DND-41 (cell line): ENCODE data around the gene IL1RN.
"Not testable (repeated sequence)": the region's sequence is repeated elsewhere in the genome, so short reads cannot be mapped to it uniquely, and the experiment has no call there.

Experiments used
- ATAC-seq: fragments of 200-7000 bp; cut with Tn5 transposase; 3 replicates; pipeline ENCODE4 v1.9.1; 2021; ENCODE audit warnings: low read depth; ENCODE audit not compliant: insufficient read depth
- DNase-seq: peaks from one replicate; pipeline ENCODE4 v3.0.0-alpha.2; 2020
- H2AFZ ChIP-seq: 2 replicates; pipeline ENCODE4 v1.6.0; 2012; ENCODE audit warnings: low read depth, low read length
- H3K27ac ChIP-seq: 2 replicates; pipeline ENCODE4 v1.5.1; 2012; ENCODE audit warnings: low read length, inconsistent platforms
- H3K27me3 ChIP-seq: fragments of 200-600 bp; sonication (generic); 2 replicates; pipeline ENCODE4 v1.6.0; 2012; ENCODE audit warnings: low read length, mild to moderate bottlenecking, inconsistent platforms; ENCODE audit not compliant: insufficient read depth, poor library complexity
- H3K36me3 ChIP-seq: 2 replicates; pipeline ENCODE4 v1.5.1; 2012; ENCODE audit warnings: low read length, inconsistent platforms; ENCODE audit not compliant: insufficient read depth
- H3K4me1 ChIP-seq: 2 replicates; pipeline ENCODE4 v1.5.1; 2012; ENCODE audit warnings: mild to moderate bottlenecking, low read length; ENCODE audit not compliant: insufficient read depth
- H3K4me2 ChIP-seq: 2 replicates; pipeline ENCODE4 v1.6.0; 2012; ENCODE audit warnings: mild to moderate bottlenecking, moderate library complexity, low read length, inconsistent platforms; ENCODE audit not compliant: insufficient read depth
- H3K4me3 ChIP-seq, 2 experiments: fragments of 200-600 bp in 1 of 2; shearing (Covaris generic) in 1 of 2; 2 replicates each; pipeline ENCODE4 v1.5.1; 2012 to 2016; ENCODE audit warnings: inconsistent platforms in 2 of 2, low read length in 2 of 2, mild to moderate bottlenecking in 2 of 2, low read depth in 1 of 2, moderate library complexity in 1 of 2
- H3K79me2 ChIP-seq: 2 replicates; pipeline ENCODE4 v1.6.0; 2012; ENCODE audit warnings: low read length, inconsistent platforms; ENCODE audit not compliant: insufficient read depth
- H3K9ac ChIP-seq: 2 replicates; pipeline ENCODE4 v1.6.0; 2012; ENCODE audit warnings: low read depth, mild to moderate bottlenecking, inconsistent platforms, low read length, moderate library complexity
- H3K9me3 ChIP-seq: 2 replicates; pipeline ENCODE4 v1.5.1; 2012; ENCODE audit warnings: low read length, moderate library complexity, mild to moderate bottlenecking, inconsistent platforms; ENCODE audit not compliant: insufficient read depth, severe bottlenecking
- H4K20me1 ChIP-seq: 2 replicates; pipeline ENCODE4 v1.6.0; 2012; ENCODE audit warnings: low read length; ENCODE audit not compliant: insufficient read depth
- CTCF ChIP-seq: IDR thresholded peaks from 2 replicates; pipeline ENCODE4 v1.5.1; 2012; ENCODE audit warnings: borderline replicate concordance, low read length, moderate library complexity, mild to moderate bottlenecking; ENCODE audit not compliant: poor library complexity, severe bottlenecking; ENCODE audit errors: extremely low read depth
- EZH2 ChIP-seq: IDR thresholded peaks from 3 replicates; pipeline ENCODE4 v1.6.1; 2012; ENCODE audit warnings: borderline replicate concordance, low read depth, mild to moderate bottlenecking, moderate library complexity, low read length, inconsistent platforms; ENCODE audit not compliant: severe bottlenecking

The IL1RN gene

GRCh38 chr2:113092864-113093612 lies 34.4 kb upstream of the IL1RN start:
- Histone ChIP-seq H4K20me1 (no peaks in the 10 kb centered on the region), H3K9me3 (no peaks in the 10 kb centered on the region), H3K4me2 (no peak overlapping the region), H2AFZ (no peak overlapping the region), H3K36me3 (no peaks in the 10 kb centered on the region), H3K9ac (no peak overlapping the region), H3K27me3 (peaks cover 16% of the 10 kb centered on the region), H3K4me3 (no peak overlapping the region), H3K4me1 (no peaks in the 10 kb centered on the region), H3K27ac (no peak overlapping the region), H3K79me2 (no peaks in the 10 kb centered on the region)
- no peak for TF ChIP-seq EZH2
- TF ChIP-seq CTCF: no peak
- ATAC-seq (no peak), DNase-seq (no peak)

- Histone ChIP-seq H4K20me1 (no peaks in the 10 kb centered on the region), H3K4me3 (no peak overlapping the region), H3K9me3 (no peaks in the 10 kb centered on the region), H2AFZ (no peak overlapping the region), H3K36me3 (no peaks in the 10 kb centered on the region), H3K79me2 (no peaks in the 10 kb centered on the region), H3K27ac (no peak overlapping the region), H3K4me2 (no peak overlapping the region), H3K27me3 (peaks cover 16% of the 10 kb centered on the region), H3K4me1 (no peaks in the 10 kb centered on the region), H3K9ac (no peak overlapping the region)
- ATAC-seq (no peak), DNase-seq (no peak)
- TF ChIP-seq EZH2: no peak
- TF ChIP-seq CTCF: no peak
Measured at GRCh38 chr2:113093613-113093977, 33.8 kb upstream of the IL1RN start.

GRCh38 chr2:113096306-113096705 lies 31.1 kb upstream of the IL1RN start:
- H3K9ac ChIP-seq, H2AFZ ChIP-seq, H3K4me2 ChIP-seq, H3K27ac ChIP-seq, H3K79me2 ChIP-seq, H4K20me1 ChIP-seq, DNase-seq, ATAC-seq, H3K4me3 ChIP-seq, H3K36me3 ChIP-seq, H3K4me1 ChIP-seq, H3K9me3 ChIP-seq: not testable (repeated sequence)
- peaks cover 11% of the 10 kb centered on the region for H3K27me3 ChIP-seq

- not testable (repeated sequence) for H3K4me3 ChIP-seq, H3K27ac ChIP-seq, H3K4me2 ChIP-seq, ATAC-seq, H3K9me3 ChIP-seq, H3K79me2 ChIP-seq, H3K36me3 ChIP-seq, H2AFZ ChIP-seq, DNase-seq, H3K4me1 ChIP-seq, H3K27me3 ChIP-seq, H4K20me1 ChIP-seq, H3K9ac ChIP-seq
Measured at GRCh38 chr2:113096842-113097618, 30.4 kb upstream of the IL1RN start.
